ENCODE data around the gene FBXW8.

The FBXW8 gene

DNA sequence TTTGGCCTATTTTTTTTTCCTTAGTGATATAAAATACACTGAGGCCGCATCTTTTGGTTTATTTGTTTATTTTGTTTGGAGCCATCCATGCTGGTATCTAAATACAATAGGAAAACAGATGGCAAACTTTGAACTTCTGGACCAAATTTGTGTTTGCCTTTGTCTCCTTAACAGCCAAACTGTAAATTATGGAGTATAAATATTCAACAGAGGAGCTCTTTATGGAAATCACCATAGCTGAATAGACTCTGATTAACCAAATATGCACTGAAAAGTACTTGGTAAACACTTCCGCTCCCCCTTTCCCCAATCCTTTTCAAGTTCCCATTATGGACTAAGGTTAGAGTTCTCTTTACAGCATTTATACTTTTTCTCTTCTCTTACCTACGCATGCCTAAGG is 107.9 kb downstream of the FBXW8 start:
- no peak for DNase-seq (ENCODE audit: low spot score)
- TF ChIP-seq, protein P1, sequence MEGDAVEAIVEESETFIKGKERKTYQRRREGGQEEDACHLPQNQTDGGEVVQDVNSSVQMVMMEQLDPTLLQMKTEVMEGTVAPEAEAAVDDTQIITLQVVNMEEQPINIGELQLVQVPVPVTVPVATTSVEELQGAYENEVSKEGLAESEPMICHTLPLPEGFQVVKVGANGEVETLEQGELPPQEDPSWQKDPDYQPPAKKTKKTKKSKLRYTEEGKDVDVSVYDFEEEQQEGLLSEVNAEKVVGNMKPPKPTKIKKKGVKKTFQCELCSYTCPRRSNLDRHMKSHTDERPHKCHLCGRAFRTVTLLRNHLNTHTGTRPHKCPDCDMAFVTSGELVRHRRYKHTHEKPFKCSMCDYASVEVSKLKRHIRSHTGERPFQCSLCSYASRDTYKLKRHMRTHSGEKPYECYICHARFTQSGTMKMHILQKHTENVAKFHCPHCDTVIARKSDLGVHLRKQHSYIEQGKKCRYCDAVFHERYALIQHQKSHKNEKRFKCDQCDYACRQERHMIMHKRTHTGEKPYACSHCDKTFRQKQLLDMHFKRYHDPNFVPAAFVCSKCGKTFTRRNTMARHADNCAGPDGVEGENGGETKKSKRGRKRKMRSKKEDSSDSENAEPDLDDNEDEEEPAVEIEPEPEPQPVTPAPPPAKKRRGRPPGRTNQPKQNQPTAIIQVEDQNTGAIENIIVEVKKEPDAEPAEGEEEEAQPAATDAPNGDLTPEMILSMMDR (IDR thresholded peaks at IDR 0.05; ENCODE audit: extremely low read depth, missing control alignments), result no peak

DNA sequence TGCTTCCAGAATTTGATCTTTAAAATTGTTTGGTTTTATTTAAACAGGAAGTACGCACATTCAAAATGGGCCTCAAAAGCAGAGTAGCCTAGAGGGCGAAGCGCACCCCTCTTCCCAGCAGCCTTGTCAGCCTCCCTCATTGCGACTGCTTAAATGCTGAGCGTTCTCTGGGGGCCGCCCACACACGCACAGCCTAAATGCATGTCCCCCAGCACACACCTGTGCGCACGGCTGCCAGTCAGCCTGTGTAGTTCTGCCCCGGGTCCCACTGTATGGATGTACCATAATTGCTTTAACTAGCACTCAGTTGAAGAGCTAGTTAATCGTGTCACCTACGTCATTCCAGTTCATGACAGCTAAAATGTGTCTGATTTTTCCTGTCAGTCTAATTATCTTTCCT is 109.1 kb downstream of the FBXW8 start:
- TF ChIP-seq, protein P1 (IDR thresholded peaks at IDR 0.05; ENCODE audit: extremely low read depth, missing control alignments), result no peak
- no peak for DNase-seq (ENCODE audit: low spot score)

DNA sequence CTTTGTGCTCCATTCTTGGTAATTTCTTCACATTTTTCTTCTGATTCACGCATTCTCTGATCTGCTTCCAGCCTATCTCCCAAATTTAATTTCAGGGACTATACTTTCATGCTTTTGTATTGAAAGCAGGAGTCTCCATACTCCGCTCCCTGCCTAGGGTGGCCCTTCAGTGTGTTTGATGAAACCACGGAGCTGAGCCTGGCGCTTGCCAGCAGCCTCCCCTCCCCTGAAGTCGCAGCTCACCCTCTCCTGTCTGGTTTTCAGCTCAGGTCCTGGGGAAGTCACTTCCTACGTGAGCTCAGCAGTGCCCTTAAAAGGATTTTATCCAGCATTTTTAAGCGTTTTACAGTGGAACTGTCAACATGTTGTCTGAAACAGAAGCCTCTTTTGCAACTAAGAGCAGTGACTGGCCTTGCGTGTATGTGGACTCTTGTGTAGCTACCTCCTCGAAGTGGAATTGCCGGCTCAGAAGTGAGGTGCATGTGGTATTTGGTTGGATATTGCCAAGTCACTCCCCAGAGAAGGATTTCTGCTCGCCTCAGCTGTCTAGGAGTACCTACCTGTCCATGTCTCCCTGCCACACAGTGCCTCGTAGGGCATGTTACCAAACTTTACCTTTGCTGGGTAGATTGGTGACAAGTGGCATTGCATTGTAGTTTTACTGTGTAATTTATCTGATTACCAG is 109.9 kb downstream of the FBXW8 start:
- DNase-seq (ENCODE audit: low spot score), result no peak
- TF ChIP-seq, protein P1 (IDR thresholded peaks at IDR 0.05; ENCODE audit: extremely low read depth, missing control alignments), result no peak

DNA sequence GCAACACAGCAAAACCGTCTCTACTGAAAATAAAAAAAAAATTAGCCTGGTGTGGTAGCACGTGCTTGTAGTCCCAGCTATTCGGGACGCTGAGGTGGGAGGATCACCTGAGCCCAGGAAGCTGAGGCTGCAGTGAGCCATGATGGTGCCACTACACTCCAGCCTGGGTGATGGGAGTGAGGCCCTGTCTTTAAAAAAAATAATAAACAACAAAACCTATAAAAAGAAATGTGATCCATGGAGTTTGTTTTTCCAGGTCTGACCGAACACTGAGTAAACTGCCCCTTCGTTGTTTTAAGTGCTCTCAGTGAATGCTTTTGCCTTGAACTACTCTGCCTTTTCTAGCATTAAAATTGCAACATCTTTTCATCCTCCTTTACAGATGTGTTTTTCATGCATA is 111.7 kb downstream of the FBXW8 start:
- DNase-seq (ENCODE audit: low spot score), result no peak
- TF ChIP-seq, protein P1 (IDR thresholded peaks at IDR 0.05; ENCODE audit: extremely low read depth, missing control alignments), result no peak

DNA sequence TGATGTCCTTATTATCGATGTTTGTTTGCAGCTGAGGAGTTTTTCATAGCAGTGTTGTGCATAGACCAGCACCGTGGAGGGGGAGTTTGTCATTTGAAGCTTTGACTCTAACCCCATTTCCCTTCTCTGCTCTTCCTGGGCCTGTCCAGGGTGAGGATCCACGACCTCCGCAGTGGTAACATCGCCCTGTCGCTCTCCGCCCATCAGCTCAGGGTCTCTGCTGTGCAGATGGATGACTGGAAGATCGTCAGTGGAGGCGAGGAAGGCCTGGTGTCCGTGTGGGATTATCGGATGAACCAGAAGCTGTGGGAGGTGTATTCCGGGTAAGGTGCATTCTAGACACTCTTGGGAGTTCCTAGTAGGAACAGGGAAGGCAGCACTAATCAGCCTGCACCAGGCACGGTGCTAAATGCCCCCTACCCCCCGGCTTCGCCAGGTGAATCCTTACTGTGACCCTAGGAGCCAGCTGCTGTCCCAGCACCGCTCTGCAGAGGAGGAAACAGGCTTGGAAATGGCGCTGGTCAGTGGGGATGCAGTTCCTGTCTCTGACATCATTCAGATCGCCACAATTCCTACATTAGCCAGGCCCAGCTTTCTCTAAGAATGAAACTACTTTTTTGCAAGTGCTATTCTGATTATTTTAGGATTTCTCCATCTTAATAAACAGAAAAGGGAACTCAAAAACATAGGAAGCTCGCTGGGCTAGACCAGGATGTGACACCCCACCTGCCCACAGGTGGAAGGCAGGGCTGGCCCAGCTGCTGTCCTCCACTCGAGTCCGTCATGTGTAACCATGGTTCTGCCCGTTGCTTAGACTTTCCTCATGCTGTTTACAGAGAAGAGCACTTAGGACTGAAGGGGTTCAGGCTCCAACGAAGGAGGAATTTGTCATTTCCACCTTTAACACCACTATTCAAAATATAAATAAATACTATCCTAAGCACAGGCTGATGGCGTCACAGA is 113.5 kb downstream of the FBXW8 start:
- DNase-seq (ENCODE audit: low spot score), result no peak
- TF ChIP-seq, protein P1 (IDR thresholded peaks at IDR 0.05; ENCODE audit: extremely low read depth, missing control alignments), result no peak

DNA sequence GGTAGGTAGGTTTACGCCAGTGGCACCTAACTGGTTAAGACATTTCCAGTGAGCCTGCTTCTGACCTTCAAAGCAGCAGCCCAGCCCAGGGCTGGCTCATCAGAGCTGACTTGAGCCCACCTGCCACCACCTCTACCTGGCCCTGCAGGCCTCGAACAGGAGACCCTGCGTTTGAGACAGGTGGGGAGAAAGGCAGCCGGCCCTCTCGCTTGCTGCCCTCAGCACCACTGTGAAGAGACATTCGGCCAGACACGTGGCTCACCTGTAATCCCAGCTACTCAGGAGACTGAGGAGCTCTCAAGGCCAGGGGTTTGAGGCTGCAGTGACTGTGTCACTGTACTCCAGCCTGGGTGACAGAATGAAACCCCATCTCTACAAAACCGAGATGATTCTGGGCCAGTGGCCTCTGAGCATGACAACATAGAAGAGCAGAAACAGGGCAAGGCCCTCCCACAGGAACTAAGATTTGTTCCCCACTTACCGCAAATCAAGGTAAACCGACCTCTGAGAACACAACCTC is 114.3 kb downstream of the FBXW8 start:
- DNase-seq (ENCODE audit: low spot score), result no peak
- TF ChIP-seq, protein P1 (IDR thresholded peaks at IDR 0.05; ENCODE audit: extremely low read depth, missing control alignments), result no peak

Data from GM20000 (cell line).